Iris pigment epithelial cell (primary cell): ENCODE measurements around the gene YEATS4.
A peak's percentile ranks its signal among the peaks of the same experiment; 100 is the strongest.

Experiments used
- DNase-seq: peaks from one replicate; pipeline ENCODE4 v3.0.0-alpha.2; 2011; ENCODE audit warnings: low read depth

The YEATS4 gene

DNA sequence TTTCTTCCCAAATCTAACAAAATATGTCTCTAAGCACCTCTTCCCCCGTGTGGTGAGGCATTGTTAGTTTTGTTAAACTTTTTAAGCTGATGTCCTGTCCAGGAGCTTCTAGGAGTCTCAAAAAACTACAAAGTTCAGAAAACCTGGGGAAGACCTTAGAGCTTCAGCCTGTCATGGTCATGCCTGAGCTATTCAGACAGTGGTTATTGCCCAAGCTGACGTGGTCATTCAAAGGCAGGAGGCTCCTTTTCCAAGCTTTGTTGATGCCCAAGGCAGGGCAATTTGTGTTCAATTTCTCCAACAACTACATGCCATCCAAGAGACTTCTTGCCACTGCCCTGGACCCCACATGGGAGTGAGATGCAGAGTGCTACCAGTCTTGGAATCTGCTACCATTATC lies 17.1 kb upstream of the YEATS4 start:
- DNase-seq: no peak

DNA sequence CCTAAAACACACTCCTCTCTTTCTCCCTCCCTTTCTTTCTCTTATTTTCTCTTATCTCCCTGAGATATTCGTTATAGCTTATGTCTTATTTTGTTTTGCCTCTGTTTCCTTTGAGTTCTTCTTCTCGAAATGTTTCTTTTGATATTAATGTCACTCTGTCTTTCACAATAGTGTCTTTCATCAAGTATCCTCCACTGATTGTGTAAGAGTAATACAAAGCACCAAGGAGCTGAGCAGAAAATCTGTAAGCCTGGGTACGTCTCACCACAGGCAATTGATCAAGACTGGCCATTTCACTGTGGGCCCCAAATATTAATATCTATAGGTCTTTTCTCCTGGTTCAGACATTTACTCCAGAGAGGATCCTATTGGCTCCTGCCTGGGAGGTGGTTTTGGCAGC lies 16.2 kb upstream of the YEATS4 start:
- no peak for DNase-seq

DNA sequence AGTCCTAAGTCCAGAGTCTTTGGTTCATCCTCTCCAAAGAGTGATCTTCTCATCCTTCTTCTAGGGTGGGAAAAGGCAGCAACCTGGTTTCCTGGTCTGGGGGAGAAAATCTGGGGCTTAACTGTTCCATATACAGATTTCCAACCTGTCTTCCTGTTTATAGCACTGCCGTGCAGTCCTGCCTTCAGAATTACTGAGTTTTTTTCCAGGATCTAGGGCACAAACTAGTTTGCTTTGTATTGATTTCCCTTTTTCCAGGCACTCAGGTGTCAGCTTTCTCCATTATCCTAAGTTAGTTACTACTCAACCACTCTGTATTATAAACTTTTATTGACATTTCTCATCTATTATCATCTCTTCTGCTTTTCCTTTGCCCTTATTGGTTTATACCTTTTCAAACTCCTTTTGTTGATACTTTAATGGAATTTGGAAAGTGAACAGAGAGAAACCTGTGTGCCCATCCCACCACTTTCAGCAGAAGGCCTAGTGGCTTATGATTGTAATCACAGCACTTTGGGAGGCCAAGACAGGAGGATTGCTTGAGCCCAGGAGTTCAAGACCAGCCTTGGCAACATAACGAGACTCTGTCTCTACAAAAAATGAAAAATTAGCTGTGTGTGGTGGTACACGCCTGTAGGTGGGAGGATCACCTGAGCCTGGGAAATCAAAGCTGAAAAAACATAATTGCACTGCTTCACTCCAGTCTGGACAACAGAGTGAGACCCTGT lies 15.5 kb upstream of the YEATS4 start:
- no peak for DNase-seq

DNA sequence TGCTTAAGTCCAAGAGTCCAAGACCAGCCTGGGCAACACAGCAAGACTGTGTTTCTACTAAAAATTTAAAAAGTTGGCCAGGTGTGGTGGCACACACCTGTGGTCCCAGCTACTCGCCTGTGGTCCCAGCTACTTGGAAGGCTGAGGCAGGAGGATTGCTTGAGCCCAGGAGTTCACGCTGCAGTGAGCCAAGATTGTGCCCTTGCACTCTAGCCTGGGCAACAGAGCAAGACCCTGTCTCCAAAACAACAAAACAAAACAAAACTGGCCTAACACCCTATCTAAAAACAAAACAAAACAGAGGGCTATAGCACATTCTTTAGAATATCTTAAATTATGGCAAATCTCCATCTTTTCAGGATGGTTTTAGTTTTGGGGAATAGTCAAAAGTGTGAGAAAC lies 14.5 kb upstream of the YEATS4 start:
- no peak for DNase-seq

DNA sequence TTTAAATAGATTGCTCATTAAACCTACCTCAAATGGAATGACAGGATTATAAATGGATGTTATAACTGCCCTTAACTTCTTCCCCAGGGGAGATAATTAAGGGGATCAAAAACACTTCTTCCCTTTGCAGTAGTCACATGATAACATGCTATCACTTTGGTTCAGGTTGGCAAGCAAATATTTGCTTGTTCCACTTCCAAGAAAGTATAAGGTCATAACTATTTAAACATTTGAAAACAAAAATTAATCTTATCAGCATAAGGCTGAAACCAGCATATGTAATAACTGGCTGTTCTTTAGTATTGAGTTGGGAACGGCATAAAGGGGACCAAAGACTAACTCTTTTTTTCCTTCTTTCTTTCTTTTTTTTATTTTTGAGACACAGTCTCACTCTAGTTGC lies 13.8 kb upstream of the YEATS4 start:
- DNase-seq: no peak

DNA sequence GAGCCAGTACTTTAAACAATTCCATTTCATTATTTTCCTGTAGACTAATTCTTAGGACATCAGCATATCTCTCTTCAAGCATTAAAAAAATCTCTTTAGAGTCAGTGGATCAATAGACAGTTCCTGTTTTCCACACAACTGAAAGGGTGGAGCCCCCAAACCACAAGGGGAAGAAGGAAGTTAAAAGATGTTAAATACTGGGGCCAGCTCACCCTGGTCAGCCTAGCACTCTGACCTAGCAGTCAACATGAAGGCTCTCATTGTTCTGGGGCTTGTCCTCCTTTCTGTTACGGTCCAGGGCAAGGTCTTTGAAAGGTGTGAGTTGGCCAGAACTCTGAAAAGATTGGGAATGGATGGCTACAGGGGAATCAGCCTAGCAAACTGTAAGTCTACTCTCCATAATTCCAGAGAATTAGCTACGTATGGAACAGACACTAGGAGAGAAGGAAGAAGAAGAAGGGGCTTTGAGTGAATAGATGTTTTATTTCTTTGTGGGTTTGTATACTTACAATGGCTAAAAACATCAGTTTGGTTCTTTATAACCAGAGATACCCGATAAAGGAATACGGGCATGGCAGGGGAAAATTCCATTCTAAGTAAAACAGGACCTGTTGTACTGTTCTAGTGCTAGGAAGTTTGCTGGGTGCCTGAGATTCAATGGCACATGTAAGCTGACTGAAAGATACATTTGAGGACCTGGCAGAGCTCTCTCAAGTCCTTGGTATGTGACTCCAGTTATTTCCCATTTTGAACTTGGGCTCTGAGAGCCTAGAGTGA lies 11.2 kb upstream of the YEATS4 start, which contains the start of gene LYZ:
Gene LYZ, plus strand, starts transcription at position 220 of the 777 bp plus-strand sequence. Its CDS starts 28 bp downstream, at position 248.
- no peak for DNase-seq

DNA sequence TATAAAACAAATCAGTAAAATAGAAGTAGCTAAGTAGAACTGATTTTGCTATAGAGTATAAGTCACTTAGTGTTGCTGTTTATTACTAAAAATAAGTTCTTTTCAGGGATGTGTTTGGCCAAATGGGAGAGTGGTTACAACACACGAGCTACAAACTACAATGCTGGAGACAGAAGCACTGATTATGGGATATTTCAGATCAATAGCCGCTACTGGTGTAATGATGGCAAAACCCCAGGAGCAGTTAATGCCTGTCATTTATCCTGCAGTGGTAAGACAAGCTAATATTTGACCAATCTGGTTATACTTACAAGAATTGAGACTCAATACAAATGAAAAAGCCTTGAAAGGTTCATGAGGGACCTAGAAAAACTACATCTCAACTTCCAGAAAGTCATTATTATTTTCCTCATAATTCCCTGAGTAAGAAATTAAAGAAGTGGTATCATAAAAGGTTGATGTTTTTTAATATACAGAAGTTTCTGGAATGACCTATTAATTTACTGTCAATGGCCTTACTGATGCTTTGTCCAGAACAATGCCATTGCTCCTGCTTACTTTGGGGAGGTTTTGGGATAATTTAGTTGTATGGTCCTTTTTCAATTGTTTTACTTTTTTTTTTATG lies 9.4 kb upstream of the YEATS4 start:
- DNase-seq: no peak

DNA sequence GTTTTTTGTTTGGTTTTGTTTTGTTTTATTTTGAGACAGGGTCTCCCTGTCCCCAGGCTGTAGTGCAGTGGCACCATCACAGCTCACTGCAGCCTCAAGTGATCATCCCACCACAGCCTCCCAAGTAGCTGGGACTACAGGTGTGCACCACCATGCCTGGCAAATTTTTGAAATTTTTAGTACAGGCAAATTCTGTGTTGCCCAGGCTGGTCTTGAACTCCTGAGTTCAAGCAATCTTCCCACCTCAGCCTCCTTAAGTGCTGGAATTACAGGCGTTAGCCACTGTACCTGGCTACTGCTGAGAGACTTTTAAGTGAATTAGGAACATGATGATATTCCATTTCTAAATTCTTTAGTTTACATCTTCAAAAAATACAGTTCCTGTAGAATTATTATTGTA lies 8.8 kb upstream of the YEATS4 start:
- no peak for DNase-seq

DNA sequence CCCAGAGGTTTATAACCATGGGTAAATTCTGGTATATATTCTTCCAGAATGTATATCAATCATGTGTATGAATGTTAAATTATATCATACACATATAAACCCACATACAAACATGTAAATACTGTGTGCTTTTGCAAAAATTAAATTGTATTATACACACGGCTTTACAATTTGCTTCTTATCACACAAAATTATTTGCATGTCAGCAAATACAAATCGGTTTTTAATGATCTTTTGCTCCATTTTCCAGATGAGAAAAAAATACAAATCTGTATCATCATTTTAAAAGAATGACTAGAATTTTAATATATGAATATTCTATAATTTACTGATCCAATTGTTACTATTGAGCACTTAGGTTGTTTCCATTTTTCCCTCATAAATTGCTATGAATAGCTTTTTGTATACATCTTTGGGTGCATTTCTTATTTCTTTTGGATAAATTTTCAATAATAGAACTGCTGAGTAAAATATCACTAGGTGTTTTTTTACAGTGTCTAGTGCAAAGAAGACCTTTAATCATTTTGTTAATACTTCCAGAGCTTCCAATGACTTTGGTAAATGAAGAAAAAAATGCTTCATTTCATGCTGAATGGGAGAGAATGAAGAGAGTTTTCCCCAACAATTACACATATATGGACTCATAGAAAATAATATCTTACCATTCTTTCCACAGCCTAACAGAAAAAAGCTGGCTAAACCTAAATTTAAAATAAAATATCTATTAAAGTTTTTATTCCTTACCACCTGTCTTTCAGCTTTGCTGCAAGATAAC lies 7.9 kb upstream of the YEATS4 start:
- no peak for DNase-seq

DNA sequence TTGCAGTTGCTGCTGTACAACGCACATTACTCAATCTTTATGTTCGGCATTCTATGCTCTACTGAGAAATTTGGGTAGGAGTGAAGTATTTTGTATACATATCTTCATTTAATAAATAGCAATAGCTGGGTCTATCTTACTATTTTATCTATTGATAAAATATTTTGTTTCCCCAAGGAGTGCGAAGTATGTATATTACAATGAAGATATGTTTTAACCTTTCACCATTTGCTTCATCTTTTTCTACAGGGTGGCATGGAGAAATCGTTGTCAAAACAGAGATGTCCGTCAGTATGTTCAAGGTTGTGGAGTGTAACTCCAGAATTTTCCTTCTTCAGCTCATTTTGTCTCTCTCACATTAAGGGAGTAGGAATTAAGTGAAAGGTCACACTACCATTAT lies 6.6 kb upstream of the YEATS4 start:
- DNase-seq: no peak

DNA sequence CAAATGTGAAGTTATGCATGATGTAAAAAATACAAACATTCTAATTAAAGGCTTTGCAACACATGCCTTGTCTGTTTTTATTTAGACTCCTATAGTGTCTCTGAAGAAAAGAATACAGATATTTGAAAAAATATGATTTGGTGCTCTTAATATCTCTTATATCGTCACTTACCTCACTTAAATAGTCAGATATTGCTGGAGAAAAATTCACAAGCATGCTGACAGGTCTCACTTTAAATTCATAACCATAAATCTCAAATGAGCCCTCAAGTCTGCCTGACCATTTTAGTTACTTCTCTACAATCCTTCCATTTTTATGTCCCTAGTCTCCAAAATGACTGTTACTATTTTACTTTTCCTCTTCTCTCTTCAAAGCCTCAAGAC lies 5.4 kb upstream of the YEATS4 start:
- no peak for DNase-seq

DNA sequence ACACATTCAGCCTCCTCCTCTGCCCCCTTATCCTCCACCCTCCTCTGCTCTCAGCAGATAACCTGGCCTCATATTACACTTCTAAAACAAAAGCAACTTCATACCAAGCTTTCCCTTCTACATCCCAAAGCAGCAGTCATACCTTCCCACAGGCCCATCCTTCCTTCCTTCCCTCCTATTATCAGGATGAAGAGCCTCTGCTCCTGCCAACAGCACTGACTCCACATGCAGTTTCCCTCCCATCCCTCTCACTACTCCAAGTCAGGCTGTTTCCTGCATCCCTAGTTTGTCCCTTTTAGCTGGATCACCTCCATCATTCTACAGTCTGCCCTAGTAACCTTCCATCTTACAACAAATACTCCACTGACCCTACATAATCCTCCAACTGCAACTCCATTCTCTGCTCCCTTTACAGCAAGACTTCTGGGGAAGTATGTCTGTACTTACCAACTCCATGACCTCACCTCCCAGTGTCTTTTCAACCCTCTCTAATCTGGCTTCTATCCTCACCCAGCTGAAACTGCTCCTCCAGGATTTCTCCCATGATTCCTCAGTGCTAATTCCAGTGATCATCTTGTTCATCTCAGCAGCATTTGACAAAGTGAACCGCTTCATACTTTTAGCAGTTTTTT lies 4.9 kb upstream of the YEATS4 start:
- DNase-seq: no peak

DNA sequence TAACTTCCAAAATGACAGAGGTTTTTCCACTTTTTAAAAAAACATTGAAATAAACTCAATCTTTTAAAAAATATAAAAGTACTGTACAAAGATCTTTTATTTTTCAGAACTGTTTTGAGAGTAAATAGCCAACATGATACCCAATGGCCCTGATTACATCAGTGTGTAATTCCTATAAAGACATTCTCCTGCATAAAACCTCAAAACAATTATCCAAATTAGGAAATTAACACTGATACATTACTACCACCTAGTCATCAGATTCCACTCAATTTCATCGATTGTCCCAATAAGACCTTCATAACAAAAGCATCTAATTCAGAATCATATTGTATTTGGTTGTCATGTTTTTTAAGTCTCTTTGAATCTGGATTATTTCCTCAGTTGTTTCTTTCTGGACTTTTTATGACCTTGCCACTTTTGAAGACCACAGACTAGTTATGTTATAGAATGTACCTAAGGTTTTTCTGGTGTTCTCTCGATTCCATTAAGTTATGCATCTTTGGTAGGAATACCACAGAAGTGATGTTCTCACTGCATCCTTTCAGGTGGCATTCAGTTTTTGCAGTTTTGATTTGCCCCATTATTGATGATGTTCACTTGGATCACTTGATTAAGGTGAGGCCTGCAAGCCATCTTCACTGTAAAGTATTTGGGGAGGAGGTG lies 4.0 kb upstream of the YEATS4 start:
- DNase-seq: no peak

DNA sequence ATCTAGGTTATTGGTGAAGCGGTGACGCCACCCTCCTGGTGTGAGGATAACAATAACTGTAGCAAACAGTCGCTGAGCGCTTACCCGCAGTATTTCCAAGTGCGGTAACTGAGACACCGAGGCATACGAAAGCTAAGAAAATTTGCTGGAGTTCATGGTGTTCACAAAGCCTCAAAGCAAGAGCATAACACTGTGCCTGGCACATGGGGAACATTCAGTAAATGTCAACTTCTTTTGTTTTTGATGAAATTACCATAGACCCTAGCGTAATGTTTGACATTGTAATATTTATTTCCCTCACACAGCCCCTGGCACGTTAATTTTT lies 767 bp downstream of the YEATS4 start:
- DNase-seq: no peak

DNA sequence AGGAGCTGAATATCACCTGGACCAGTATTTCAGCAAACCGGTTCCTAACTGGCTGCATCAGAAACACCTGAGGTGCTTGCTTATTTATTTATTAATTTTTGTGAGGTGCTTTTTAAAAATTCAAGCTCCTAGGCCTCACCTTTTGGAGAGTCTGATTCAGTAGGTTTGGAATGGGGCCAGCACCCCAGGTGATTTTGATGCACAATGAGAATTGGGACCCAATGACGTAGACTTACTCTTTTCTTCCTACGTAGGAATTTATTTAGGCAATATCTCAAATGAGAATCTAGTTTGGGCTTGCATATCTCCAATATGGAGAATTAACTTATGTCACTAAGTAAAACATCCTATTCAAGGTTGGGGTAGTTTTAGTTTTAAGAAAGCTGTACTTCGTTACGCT lies 7.3 kb downstream of the YEATS4 start:
- no peak for DNase-seq

DNA sequence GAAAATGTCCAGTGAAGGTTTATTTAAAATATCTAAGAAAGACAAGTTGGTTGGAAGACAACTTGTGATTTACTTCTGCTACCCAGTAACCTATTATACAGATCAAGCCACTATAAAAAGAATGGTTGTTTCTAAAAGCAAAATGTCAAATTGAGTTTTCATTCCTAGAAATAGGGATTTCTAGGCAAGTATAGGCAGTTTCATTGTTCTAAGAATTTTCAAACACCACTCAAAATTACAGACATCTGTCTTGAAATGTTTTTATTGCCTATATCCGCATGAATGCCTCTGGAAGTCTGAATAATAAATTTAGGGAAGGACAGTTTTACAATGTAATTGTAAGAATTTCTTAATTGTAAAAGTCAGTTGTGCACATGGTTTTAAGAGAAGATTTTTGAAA lies 8.6 kb downstream of the YEATS4 start:
- no peak for DNase-seq

DNA sequence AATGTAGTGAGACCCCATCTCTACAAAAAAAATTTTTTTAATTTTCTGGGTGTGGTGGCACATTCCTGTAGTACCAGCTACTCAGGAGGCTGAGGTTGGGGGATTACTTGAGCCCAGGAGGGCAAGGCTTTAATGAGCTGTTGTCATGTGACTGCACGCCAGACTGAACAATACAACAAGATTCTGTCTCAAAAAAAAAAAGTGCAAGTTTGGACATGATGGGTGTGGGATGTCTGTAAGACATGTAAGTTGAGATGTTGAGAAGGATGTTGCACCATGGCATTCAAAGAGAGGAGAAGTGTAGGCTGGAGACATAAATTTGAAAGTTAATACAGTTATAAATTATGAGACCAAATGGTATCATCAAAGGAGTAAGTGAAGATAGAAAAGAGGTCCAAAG lies 23.5 kb downstream of the YEATS4 start:
- DNase-seq: no peak

DNA sequence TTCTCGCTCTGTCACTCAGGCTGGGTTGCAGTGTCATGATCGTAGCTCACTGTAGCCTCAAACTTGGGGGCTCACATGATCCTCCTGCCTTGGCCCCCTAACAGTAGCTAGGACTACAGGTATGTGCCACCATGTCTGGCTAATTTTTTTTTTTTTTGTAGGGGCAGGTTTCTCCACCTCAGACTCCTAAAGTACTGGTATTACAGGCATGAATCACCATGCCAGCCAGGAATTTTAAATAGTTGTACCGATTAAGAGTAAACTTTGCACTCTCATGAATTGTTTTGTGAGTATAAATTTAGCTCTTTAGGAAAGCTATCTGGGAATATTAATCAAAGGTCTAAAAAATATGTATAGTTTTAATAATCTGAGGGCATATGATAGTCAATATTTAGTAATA lies 25.5 kb downstream of the YEATS4 start:
- no peak for DNase-seq

DNA sequence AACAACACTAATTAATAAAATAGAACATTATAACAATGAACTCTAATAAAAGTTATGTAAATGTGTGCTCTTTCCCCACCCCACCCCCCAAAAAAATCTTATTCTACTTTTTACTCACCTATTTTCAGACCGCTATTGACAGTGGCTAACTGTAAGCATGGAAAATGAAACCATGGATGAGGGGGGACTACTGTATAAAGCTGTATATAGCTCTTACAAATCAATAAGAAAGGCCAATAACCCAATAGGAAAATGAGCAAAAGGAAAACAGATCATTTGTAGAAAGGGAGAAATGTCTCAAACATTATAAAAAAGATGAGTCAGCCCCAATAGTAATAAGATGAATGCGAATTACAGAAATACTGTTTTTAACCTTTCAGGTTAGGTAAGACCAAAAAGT lies 27.4 kb downstream of the YEATS4 start:
- DNase-seq: no peak

DNA sequence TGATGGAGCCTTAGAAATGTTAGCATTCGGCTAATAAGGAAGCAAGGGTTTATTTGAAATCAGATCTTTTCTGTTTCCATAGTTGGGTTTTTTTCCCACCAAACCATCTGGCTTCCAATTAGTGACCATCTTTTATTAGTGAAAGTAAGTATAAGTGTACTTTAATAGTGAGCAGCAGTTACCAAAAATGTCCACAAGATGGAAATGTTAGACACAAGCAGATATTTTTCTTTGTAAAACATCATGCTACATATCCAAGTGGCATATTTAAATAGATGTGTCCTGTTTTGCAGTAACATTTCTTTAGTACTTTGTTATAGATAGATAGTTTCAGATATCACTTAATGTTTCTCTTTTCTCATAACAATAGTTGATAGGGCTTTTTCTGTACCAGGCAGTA lies 28.8 kb downstream of the YEATS4 start:
- peak; percentile 75 for DNase-seq

DNA sequence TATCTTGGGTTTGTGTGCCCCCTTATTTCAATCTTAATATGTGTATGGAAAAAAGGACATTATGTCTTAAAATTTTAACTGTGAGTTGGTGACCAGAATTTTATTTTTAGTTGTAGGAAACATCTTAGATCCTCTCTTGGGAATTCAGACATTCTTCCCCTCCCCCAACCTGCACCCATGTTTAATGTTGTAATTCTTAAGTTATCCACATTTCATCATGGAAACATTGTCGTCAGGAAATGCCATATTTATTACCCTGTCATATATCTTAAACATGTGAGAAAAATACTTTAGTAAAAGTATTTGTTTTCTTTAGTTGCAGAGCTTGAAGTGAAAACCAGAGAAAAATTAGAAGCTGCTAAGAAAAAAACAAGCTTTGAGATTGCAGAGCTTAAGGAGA lies 30.3 kb downstream of the YEATS4 start:
- peak; percentile 88 for DNase-seq
